BJ (cell line): Measurements from ENCODE around the gene FOXD2. TPM values are rescaled to one million over a fixed set of nuclear protein-coding genes. Genes with fewer than 3 reads are reported as not detected.

Experiments
- CTCF ChIA-PET: fragments of 350-600 bp; formaldehyde crosslinking; extraction: SDS; loops from one replicate; lab custom pipeline; 2021; ENCODE audit warnings: antibody characterized with exemption, inconsistent platforms; lab: Yijun Ruan, JAX
- POLR2A ChIA-PET: fragments of 300-600 bp; sonication (Branson Sonifier 250); formaldehyde crosslinking; extraction: SDS; loops from one replicate; lab custom pipeline; 2021; ENCODE audit warnings: antibody characterized with exemption; lab: Charles Lee
- DNase-seq: peaks from one replicate; pipeline ENCODE4 v3.0.0-alpha.2; 2011; ENCODE audit warnings: low read depth
- H3K27me3 ChIP-seq: 2 replicates; pipeline ENCODE4 v1.6.0; 2011; ENCODE audit warnings: low read length; ENCODE audit not compliant: control insufficient read depth, insufficient read depth
- H3K36me3 ChIP-seq: 2 replicates; pipeline ENCODE4 v1.5.1; 2011; ENCODE audit warnings: low read length; ENCODE audit not compliant: control insufficient read depth, insufficient read depth
- H3K4me3 ChIP-seq: 2 replicates; pipeline ENCODE4 v1.5.1; 2011; ENCODE audit warnings: low read depth, mild to moderate bottlenecking, control low read depth, low read length
- polyA plus RNA-seq: library from polyadenylated mRNA; depleted of rRNA; stranded (reverse); fragments of >200 nt; gene quantifications from 2 replicates; pipeline ENCODE4 v1.2.3, GENCODE V29; 2011
- TF ChIP-seq, protein P1 (sequence below): IDR thresholded peaks from 2 replicates; pipeline ENCODE4 v1.5.1; 2011; ENCODE audit warnings: low read depth, mild to moderate bottlenecking, control low read depth, inconsistent platforms, low read length, moderate library complexity; ENCODE audit not compliant: insufficient read depth

Gene FOXD2
- polyA plus RNA-seq, 1 experiment: 0.09 TPM

DNA sequence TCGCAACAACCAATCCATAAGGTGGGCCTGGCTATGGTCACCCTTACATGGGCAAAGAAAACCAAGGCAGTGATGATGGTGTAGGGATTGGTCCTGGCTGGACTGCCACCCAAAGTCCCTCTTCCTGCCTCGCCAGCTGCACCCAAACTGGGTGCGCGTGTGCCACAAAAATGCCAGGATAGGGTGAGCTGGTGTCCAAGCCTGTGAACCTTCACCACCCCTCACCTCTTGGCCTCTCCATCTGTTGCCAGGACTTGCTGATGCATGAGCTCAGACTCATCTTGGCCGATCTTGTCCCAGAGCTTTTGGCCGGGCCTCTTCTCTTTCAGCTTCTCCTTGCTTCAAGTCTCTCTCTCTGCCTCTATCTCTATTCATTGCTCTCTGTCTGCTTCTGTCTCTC is 41.8 kb downstream of the FOXD2 start:
- TF ChIP-seq, protein P1, sequence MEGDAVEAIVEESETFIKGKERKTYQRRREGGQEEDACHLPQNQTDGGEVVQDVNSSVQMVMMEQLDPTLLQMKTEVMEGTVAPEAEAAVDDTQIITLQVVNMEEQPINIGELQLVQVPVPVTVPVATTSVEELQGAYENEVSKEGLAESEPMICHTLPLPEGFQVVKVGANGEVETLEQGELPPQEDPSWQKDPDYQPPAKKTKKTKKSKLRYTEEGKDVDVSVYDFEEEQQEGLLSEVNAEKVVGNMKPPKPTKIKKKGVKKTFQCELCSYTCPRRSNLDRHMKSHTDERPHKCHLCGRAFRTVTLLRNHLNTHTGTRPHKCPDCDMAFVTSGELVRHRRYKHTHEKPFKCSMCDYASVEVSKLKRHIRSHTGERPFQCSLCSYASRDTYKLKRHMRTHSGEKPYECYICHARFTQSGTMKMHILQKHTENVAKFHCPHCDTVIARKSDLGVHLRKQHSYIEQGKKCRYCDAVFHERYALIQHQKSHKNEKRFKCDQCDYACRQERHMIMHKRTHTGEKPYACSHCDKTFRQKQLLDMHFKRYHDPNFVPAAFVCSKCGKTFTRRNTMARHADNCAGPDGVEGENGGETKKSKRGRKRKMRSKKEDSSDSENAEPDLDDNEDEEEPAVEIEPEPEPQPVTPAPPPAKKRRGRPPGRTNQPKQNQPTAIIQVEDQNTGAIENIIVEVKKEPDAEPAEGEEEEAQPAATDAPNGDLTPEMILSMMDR: no peak
- Histone ChIP-seq H3K36me3 (no peaks in the 10 kb centered on the region), H3K4me3 (no peak overlapping the region), H3K27me3 (no peaks in the 10 kb centered on the region)
- ChIA-PET POLR2A (no interaction called here), CTCF (interaction anchor here (0.6 kb wide), 2 partner anchors 43 to 93 kb away, joined by 3 to 4 read pairs; no protein-coding TSS in a partner anchor)
- no peak for DNase-seq

DNA sequence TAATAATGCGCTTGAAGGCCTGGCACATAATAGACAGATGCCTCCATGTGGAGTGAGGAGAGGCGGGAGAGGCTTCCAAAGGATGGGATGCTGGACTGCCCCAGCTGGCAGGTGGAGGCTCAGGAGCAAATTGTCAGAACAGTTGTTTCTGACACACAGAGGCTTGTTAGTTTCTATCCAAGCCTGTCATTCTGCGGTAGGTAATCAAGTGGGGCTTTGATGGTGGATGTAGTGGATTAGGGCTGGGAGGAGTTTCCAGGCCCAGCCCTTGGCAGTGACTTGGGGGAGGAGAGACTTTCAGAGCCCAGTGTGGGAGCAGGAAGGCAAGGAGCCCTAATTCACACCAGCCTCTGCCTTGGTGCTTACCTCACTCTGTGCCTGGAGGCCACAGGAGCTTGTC is 44.1 kb downstream of the FOXD2 start:
- Histone ChIP-seq H3K4me3 (no peak overlapping the region), H3K27me3 (no peaks in the 10 kb centered on the region; the same call in 1 of the 2 replicates), H3K36me3 (no peaks in the 10 kb centered on the region)
- TF ChIP-seq, protein P1: no peak
- CTCF ChIA-PET: no interaction called here
- POLR2A ChIA-PET: no interaction called here
- no peak for DNase-seq

DNA sequence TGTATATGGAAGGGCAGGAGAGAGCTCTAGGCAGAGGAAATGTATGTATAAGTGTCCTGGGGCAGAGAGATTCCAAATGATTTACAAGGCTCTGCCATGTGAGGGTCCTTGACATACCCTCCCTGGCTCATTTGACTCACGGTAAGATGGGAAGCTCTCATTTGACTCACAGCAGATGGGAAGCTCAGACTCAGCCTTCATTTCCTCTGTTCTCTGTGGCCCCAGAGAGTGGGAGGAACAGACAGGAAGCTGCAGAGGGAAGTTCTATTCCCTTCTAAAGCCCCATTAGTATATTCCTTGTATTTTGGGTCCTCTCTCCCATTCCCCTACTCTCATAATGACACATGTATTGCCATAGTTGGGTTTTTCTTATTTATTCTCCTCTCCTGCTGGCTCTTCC is 44.9 kb downstream of the FOXD2 start:
- DNase-seq: no peak
- TF ChIP-seq, protein P1: no peak
- POLR2A ChIA-PET: no interaction called here
- CTCF ChIA-PET: no interaction called here
- no peaks in the 10 kb centered on the region; the same call in 1 of the 2 replicates for H3K27me3 ChIP-seq
- H3K36me3 ChIP-seq: no peaks in the 10 kb centered on the region
- no peak overlapping the region for H3K4me3 ChIP-seq

DNA sequence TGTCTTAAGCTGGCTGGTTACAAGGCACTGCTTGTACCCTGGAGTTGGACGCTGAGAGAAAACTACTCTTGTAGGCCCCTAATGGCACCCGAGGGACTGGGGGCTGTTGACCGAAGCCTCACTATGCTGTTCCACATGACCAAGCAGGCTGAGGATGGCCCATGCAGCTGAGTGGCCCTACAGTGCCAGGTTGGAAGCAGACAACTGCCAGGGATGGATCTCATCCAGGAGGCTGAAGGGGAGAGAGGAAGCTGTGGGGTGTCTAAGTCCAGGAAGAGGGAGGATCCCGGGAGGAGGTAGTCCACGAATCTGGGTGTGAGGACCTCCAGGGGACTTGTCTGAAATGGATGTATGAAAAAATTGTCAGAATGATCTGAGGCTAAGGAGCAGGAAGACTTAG is 45.8 kb downstream of the FOXD2 start:
- no peaks in the 10 kb centered on the region; the same call in 1 of the 2 replicates for H3K27me3 ChIP-seq
- no peaks in the 10 kb centered on the region for H3K36me3 ChIP-seq
- ChIA-PET POLR2A (no interaction called here), CTCF (interaction anchor here (1.9 kb wide), 1 partner anchor 8 kb away, joined by 6 read pairs; no protein-coding TSS in a partner anchor)
- no peak for DNase-seq
- H3K4me3 ChIP-seq: no peak overlapping the region
- TF ChIP-seq, protein P1: no peak

DNA sequence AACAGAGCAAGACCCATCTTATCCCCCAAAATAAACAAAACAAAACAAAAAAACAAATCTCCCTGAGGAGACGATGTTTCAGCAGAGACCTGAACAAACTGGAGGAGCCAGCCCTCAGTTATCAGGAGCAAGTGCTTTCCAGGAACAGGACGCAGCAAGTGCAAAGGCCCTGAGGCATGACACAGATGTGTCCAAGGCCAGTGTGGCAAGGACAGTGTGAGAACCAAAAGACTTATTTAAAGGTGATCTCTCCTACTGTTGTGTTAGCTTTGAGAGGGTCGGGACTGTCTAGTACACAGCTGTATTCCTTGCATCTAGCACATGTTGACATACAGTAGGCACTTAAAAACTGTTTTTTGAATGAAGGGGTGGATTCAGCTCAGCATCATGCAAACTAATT is 48.0 kb downstream of the FOXD2 start:
- POLR2A ChIA-PET: no interaction called here
- CTCF ChIA-PET: no interaction called here
- Histone ChIP-seq H3K4me3 (no peak overlapping the region), H3K36me3 (no peaks in the 10 kb centered on the region), H3K27me3 (no peaks in the 10 kb centered on the region; the same call in 1 of the 2 replicates)
- TF ChIP-seq, protein P1: no peak
- DNase-seq: no peak
